NCI-H345 treated with DMSO at 0.1 percent for 48 hours (cell line): ENCODE measurements around the gene HOXD11.

Experiments used
- DNase-seq: peaks from one replicate; lab custom pipeline; 2025; ENCODE audit not compliant: unreplicated experiment; lab: John Stamatoyannopoulos, UW

HOXD11 gene

GRCh38 chr2:176093145-176093897 lies 13.8 kb upstream of the HOXD11 start:
- no peak for DNase-seq

GRCh38 chr2:176093898-176094249 lies 13.2 kb upstream of the HOXD11 start:
- no peak for DNase-seq

GRCh38 chr2:176094349-176094748 lies 12.7 kb upstream of the HOXD11 start:
- DNase-seq: no peak

GRCh38 chr2:176095421-176095820 lies 11.7 kb upstream of the HOXD11 start:
- DNase-seq: no peak

GRCh38 chr2:176096243-176096985 lies 10.7 kb upstream of the HOXD11 start:
- no peak for DNase-seq

- peak; percentile 72 for DNase-seq
Observed at GRCh38 chr2:176096986-176097819, 9.9 kb upstream of the HOXD11 start.

GRCh38 chr2:176097820-176098365 lies 9.2 kb upstream of the HOXD11 start:
- no peak for DNase-seq

- DNase-seq: no peak
Observed at GRCh38 chr2:176098366-176099158, 8.5 kb upstream of the HOXD11 start.

GRCh38 chr2:176099159-176099727 lies 7.8 kb upstream of the HOXD11 start:
- no peak for DNase-seq

- no peak for DNase-seq
Observed at GRCh38 chr2:176099728-176100546, 7.1 kb upstream of the HOXD11 start, which contains the start of gene HOXD12. TSS of gene HOXD12 (plus strand) at chr2:176099795. CDS start at chr2:176099802, 7 bp downstream.

- DNase-seq: no peak
Observed at GRCh38 chr2:176100547-176101140, 6.4 kb upstream of the HOXD11 start.

GRCh38 chr2:176101216-176101830 lies 5.8 kb upstream of the HOXD11 start:
- DNase-seq: no peak

GRCh38 chr2:176101842-176102241 lies 5.2 kb upstream of the HOXD11 start:
- DNase-seq: no peak

GRCh38 chr2:176102309-176102866 lies 4.7 kb upstream of the HOXD11 start:
- no peak for DNase-seq

GRCh38 chr2:176103194-176103593 lies 3.9 kb upstream of the HOXD11 start:
- no peak for DNase-seq

- no peak for DNase-seq
Observed at GRCh38 chr2:176103742-176104315, 3.3 kb upstream of the HOXD11 start.

GRCh38 chr2:176104316-176105077 lies 2.6 kb upstream of the HOXD11 start:
- DNase-seq: no peak
